Measurements from ENCODE around the gene TMC5.

Gene TMC5

DNA sequence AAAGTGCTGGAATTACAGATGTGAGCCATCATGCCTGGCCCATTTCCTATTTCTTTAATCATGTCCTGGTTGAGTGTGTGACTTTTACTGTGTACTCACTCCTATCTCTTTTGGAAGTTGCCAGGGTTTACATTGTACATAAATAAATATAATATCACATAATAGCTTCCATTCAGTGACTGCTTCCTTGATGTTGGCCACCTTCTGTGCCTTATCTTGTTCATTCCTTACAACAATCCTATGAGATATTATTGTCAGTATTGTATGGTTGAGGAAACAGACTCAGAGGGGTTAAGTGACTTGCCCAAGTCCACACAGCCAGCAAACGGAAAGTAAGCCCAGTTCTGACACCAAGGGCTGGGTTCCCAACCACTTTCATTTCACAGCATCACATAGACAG lies 16.9 kb downstream of the TMC5 start:
- H2BK5ac ChIP-seq (ENCODE audit: low read depth, low read length, poor library complexity): no peak overlapping the region
- H2AK5ac ChIP-seq (ENCODE audit: low read length): no peak overlapping the region
- no peak overlapping the region for H4K12ac ChIP-seq (ENCODE audit: low read depth, low read length)
- no peaks in the 10 kb centered on the region for H3K36me3 ChIP-seq (ENCODE audit: control insufficient read depth in 1 of 2, insufficient read depth in 2 of 2, low read length in 2 of 2)
- H3K18ac ChIP-seq (ENCODE audit: low read length): no peak overlapping the region
- H3K27ac ChIP-seq (ENCODE audit: low read depth, low read length): no peak overlapping the region
- WGBS (ENCODE audit: extremely low coverage, insufficient coverage, insufficient read length): no CpG with 5 or more reads among the region's 1 CpG
- no peaks in the 10 kb centered on the region for H3K9me3 ChIP-seq (ENCODE audit: insufficient read depth, low read depth, low read length)
- peaks cover 0 to 2% of the 10 kb centered on the region in 2 experiments for H3K4me1 ChIP-seq (ENCODE audit: control insufficient read depth in 1 of 2, insufficient read depth in 2 of 2, low read length in 2 of 2)
- H3K4me2 ChIP-seq (ENCODE audit: low read length): no peak overlapping the region
- H2BK12ac ChIP-seq (ENCODE audit: low read length): no peak overlapping the region
- H3K4me3 ChIP-seq (ENCODE audit: low read depth, low read length): no peak overlapping the region
- no peaks in the 10 kb centered on the region for H3K27me3 ChIP-seq (ENCODE audit: insufficient read depth, low read length)
- H2BK120ac ChIP-seq (ENCODE audit: insufficient read depth, low read length, poor library complexity): no peak overlapping the region
- no peak overlapping the region for H3K9ac ChIP-seq (ENCODE audit: low read length)
- no peak for DNase-seq
- H4K8ac ChIP-seq (ENCODE audit: low read depth, low read length): no peak overlapping the region
- no peak overlapping the region for H3K23ac ChIP-seq (ENCODE audit: low read length)
- H4K91ac ChIP-seq (ENCODE audit: low read depth, low read length): no peak overlapping the region
- H2AFZ ChIP-seq (ENCODE audit: insufficient read depth, low read length, poor library complexity): no peak overlapping the region
- H3K4ac ChIP-seq (ENCODE audit: low read depth, low read length): no peak overlapping the region
- H3K79me1 ChIP-seq (ENCODE audit: low read length): no peaks in the 10 kb centered on the region
- H3K79me2 ChIP-seq (ENCODE audit: control insufficient read depth, insufficient read depth, low read length, poor library complexity): no peaks in the 10 kb centered on the region
- H3K14ac ChIP-seq (ENCODE audit: low read length): no peak overlapping the region

DNA sequence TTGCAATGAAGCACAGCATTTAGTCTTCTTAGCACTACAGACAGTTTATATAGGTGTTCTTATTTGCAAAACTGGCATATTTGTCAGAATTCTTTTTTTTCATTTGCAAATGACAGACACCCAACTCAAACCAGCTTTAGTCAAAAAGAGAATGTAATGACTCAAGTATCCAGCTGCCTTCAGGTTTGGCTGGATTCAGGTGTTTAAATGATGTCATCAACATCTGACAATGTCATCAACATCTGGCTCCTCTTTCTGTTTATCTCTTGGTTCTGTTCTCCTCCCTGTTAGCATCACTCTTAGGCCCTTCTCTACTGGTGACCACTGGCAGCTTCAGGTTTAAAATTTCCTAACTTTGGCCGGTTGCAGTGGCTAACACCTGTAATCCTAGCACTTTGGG lies 18.9 kb downstream of the TMC5 start:
- H3K79me2 ChIP-seq (ENCODE audit: control insufficient read depth, insufficient read depth, low read length, poor library complexity): no peaks in the 10 kb centered on the region
- no peaks in the 10 kb centered on the region for H3K36me3 ChIP-seq (ENCODE audit: control insufficient read depth in 1 of 2, insufficient read depth in 2 of 2, low read length in 2 of 2)
- no peak overlapping the region for H2AK5ac ChIP-seq (ENCODE audit: low read length)
- no peak overlapping the region for H3K23ac ChIP-seq (ENCODE audit: low read length)
- H3K27me3 ChIP-seq (ENCODE audit: insufficient read depth, low read length): no peaks in the 10 kb centered on the region
- no peak overlapping the region for H3K4ac ChIP-seq (ENCODE audit: low read depth, low read length)
- no peak overlapping the region for H4K8ac ChIP-seq (ENCODE audit: low read depth, low read length)
- H3K9me3 ChIP-seq (ENCODE audit: insufficient read depth, low read depth, low read length): no peaks in the 10 kb centered on the region
- peak in 1 of 2 donors; percentile 71 for DNase-seq
- H3K14ac ChIP-seq (ENCODE audit: low read length): no peak overlapping the region
- H3K4me3 ChIP-seq (ENCODE audit: low read depth, low read length): no peak overlapping the region
- no peak overlapping the region for H2BK12ac ChIP-seq (ENCODE audit: low read length)
- H2BK5ac ChIP-seq (ENCODE audit: low read depth, low read length, poor library complexity): no peak overlapping the region
- H3K4me1 ChIP-seq (ENCODE audit: control insufficient read depth in 1 of 2, insufficient read depth in 2 of 2, low read length in 2 of 2): peaks cover 0 to 2% of the 10 kb centered on the region in 2 experiments
- H2BK120ac ChIP-seq (ENCODE audit: insufficient read depth, low read length, poor library complexity): no peak overlapping the region
- H2AFZ ChIP-seq (ENCODE audit: insufficient read depth, low read length, poor library complexity): no peak overlapping the region
- H3K18ac ChIP-seq (ENCODE audit: low read length): no peak overlapping the region
- no peak overlapping the region for H3K9ac ChIP-seq (ENCODE audit: low read length)
- no CpG with 5 or more reads among the region's 1 CpG for WGBS (ENCODE audit: extremely low coverage, insufficient coverage, insufficient read length)
- no peak overlapping the region for H3K4me2 ChIP-seq (ENCODE audit: low read length)
- H4K91ac ChIP-seq (ENCODE audit: low read depth, low read length): no peak overlapping the region
- H3K27ac ChIP-seq (ENCODE audit: low read depth, low read length): no peak overlapping the region
- H4K12ac ChIP-seq (ENCODE audit: low read depth, low read length): no peak overlapping the region
- no peaks in the 10 kb centered on the region for H3K79me1 ChIP-seq (ENCODE audit: low read length)

DNA sequence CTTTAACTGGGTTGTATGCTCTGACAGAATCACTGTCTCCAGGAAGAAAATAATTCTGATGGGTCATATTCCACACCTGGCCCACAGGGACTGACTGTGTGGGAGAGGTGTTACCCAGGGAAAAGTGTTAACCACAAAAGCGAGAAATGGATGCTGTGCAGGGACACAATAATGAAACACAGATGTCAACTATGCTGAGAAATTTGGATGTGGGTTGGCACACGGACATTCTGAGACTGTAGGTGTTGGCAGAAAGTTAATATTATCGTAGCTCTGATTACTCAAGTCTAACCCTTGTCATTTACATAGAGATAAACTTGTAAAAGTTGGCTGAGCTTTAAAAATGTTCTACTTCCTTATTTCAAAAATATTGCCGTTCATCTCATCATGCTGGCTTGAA lies 19.6 kb downstream of the TMC5 start:
- DNase-seq: no peak

DNA sequence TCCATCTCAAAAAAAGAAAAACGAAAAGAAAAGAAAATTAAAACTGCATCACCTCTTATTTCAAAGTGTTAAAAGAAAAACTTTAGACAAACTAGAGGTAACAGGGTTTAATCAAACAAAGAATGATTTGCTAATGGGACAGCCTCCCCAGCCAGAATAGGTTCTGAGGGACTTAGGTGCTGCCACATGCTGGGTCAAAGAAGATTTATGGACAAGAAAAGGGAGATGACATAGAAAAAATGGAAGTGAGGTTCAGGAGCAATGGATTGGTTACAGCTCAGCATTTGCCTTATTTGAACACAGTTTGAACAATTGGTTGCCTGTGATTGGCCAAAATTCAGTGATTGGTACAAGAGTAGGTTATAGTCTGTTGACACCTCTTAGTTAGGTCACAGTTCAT lies 21.1 kb downstream of the TMC5 start:
- no peak overlapping the region for H3K18ac ChIP-seq (ENCODE audit: low read length)
- no peaks in the 10 kb centered on the region for H3K79me2 ChIP-seq (ENCODE audit: control insufficient read depth, insufficient read depth, low read length, poor library complexity)
- H2BK12ac ChIP-seq (ENCODE audit: low read length): no peak overlapping the region
- DNase-seq: no peak
- no peak overlapping the region for H3K4me3 ChIP-seq (ENCODE audit: low read depth, low read length)
- no peak overlapping the region for H3K27ac ChIP-seq (ENCODE audit: low read depth, low read length)
- no peak overlapping the region for H2AK5ac ChIP-seq (ENCODE audit: low read length)
- H4K8ac ChIP-seq (ENCODE audit: low read depth, low read length): no peak overlapping the region
- no peak overlapping the region for H2BK120ac ChIP-seq (ENCODE audit: insufficient read depth, low read length, poor library complexity)
- H3K23ac ChIP-seq (ENCODE audit: low read length): no peak overlapping the region
- no peak overlapping the region for H3K9ac ChIP-seq (ENCODE audit: low read length)
- H3K79me1 ChIP-seq (ENCODE audit: low read length): no peaks in the 10 kb centered on the region
- no peaks in the 10 kb centered on the region for H3K9me3 ChIP-seq (ENCODE audit: insufficient read depth, low read depth, low read length)
- H3K4me1 ChIP-seq (ENCODE audit: control insufficient read depth in 1 of 2, insufficient read depth in 2 of 2, low read length in 2 of 2): no peaks in the 10 kb centered on the region
- no peak overlapping the region for H4K12ac ChIP-seq (ENCODE audit: low read depth, low read length)
- H3K14ac ChIP-seq (ENCODE audit: low read length): no peak overlapping the region
- WGBS (ENCODE audit: extremely low coverage, insufficient coverage, insufficient read length): no CpG with 5 or more reads among the region's 1 CpG
- no peaks in the 10 kb centered on the region for H3K27me3 ChIP-seq (ENCODE audit: insufficient read depth, low read length)
- no peak overlapping the region for H3K4me2 ChIP-seq (ENCODE audit: low read length)
- no peak overlapping the region for H2AFZ ChIP-seq (ENCODE audit: insufficient read depth, low read length, poor library complexity)
- no peaks in the 10 kb centered on the region for H3K36me3 ChIP-seq (ENCODE audit: control insufficient read depth in 1 of 2, insufficient read depth in 2 of 2, low read length in 2 of 2)
- no peak overlapping the region for H2BK5ac ChIP-seq (ENCODE audit: low read depth, low read length, poor library complexity)
- no peak overlapping the region for H4K91ac ChIP-seq (ENCODE audit: low read depth, low read length)
- H3K4ac ChIP-seq (ENCODE audit: low read depth, low read length): no peak overlapping the region

More for the DNA sequence above, 19.6 kb downstream of the TMC5 start:
- no peaks in the 10 kb centered on the region for H3K9me3 ChIP-seq (ENCODE audit: insufficient read depth, low read depth, low read length)
- H3K36me3 ChIP-seq (ENCODE audit: control insufficient read depth in 1 of 2, insufficient read depth in 2 of 2, low read length in 2 of 2): no peaks in the 10 kb centered on the region
- no peak overlapping the region for H3K27ac ChIP-seq (ENCODE audit: low read depth, low read length)
- H3K4me1 ChIP-seq (ENCODE audit: control insufficient read depth in 1 of 2, insufficient read depth in 2 of 2, low read length in 2 of 2): no peaks in the 10 kb centered on the region
- no peak overlapping the region for H2BK120ac ChIP-seq (ENCODE audit: insufficient read depth, low read length, poor library complexity)
- no peak overlapping the region for H3K9ac ChIP-seq (ENCODE audit: low read length)
- H3K23ac ChIP-seq (ENCODE audit: low read length): no peak overlapping the region
- H3K4me2 ChIP-seq (ENCODE audit: low read length): no peak overlapping the region
- WGBS (ENCODE audit: extremely low coverage, insufficient coverage, insufficient read length): no CpG with 5 or more reads among the region's 4 CpGs
- H3K27me3 ChIP-seq (ENCODE audit: insufficient read depth, low read length): no peaks in the 10 kb centered on the region
- no peaks in the 10 kb centered on the region for H3K79me1 ChIP-seq (ENCODE audit: low read length)
- H4K8ac ChIP-seq (ENCODE audit: low read depth, low read length): no peak overlapping the region
- H3K18ac ChIP-seq (ENCODE audit: low read length): no peak overlapping the region
- H3K79me2 ChIP-seq (ENCODE audit: control insufficient read depth, insufficient read depth, low read length, poor library complexity): no peaks in the 10 kb centered on the region
- no peak overlapping the region for H2AFZ ChIP-seq (ENCODE audit: insufficient read depth, low read length, poor library complexity)
- no peak overlapping the region for H4K91ac ChIP-seq (ENCODE audit: low read depth, low read length)
- no peak overlapping the region for H4K12ac ChIP-seq (ENCODE audit: low read depth, low read length)
- no peak overlapping the region for H2BK5ac ChIP-seq (ENCODE audit: low read depth, low read length, poor library complexity)
- no peak overlapping the region for H2AK5ac ChIP-seq (ENCODE audit: low read length)
- no peak overlapping the region for H3K4me3 ChIP-seq (ENCODE audit: low read depth, low read length)
- H3K4ac ChIP-seq (ENCODE audit: low read depth, low read length): no peak overlapping the region
- no peak overlapping the region for H3K14ac ChIP-seq (ENCODE audit: low read length)
- no peak overlapping the region for H2BK12ac ChIP-seq (ENCODE audit: low read length)
